Activated CD8-positive, alpha-beta memory T cell treated with anti-CD3 and anti-CD28 coated beads, Interleukin-2, amount 50 U/mL, for 4 hours (primary cell): ENCODE measurements around the gene MC1R.
"Not testable (repeated sequence)": the region's sequence is repeated elsewhere in the genome, so short reads cannot be mapped to it uniquely, and the experiment has no call there.

Experiments
- DNase-seq: peaks from one replicate; pipeline ENCODE4 v3.0.0-alpha.2; 2020

The MC1R gene

DNA sequence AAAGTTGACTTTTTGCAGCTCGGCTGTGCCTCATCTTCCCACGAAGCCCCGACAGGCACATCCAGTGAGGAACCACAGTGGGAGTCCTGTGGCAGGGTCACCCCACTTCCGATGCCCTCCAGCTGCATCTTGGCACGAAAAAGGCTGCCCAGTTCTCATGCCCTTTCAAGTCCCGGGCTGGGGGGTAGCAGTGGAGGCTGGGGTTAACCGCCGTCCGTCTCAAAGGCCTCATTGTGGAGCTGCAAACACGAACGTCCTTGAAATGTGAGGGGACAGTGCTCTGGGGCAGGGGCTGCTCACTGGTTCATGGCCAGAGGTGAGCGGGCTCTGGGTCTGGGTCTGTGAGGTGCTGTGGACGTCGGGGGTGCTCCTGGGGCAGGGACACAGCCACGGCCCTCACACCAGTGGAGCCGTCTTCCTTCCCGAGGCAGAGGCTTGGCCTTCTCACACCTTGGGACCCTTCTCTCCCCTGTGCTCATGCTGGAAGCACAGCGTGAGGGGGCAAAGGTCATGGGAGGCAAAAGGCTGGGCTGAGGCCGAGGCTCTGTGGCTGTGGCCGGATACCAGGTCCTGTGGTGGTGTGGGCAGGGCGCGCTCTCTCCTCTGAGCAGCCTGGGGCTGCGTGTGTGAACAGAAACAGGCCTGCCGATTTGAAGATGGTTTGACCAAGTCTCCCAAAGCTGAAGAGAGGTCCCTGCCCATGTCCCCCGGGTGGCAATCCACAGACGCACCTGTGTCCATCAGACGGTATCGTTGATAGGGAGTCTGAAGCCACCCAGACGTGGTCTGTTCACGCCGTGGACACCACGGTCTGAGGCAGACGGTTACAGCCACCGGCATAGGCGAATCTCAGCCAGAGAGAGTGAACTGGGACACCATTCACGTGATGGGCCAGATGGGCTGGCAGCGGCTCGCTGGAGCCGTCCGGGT, 3.1 kb upstream of the MC1R start:
- DNase-seq = no peak

DNA sequence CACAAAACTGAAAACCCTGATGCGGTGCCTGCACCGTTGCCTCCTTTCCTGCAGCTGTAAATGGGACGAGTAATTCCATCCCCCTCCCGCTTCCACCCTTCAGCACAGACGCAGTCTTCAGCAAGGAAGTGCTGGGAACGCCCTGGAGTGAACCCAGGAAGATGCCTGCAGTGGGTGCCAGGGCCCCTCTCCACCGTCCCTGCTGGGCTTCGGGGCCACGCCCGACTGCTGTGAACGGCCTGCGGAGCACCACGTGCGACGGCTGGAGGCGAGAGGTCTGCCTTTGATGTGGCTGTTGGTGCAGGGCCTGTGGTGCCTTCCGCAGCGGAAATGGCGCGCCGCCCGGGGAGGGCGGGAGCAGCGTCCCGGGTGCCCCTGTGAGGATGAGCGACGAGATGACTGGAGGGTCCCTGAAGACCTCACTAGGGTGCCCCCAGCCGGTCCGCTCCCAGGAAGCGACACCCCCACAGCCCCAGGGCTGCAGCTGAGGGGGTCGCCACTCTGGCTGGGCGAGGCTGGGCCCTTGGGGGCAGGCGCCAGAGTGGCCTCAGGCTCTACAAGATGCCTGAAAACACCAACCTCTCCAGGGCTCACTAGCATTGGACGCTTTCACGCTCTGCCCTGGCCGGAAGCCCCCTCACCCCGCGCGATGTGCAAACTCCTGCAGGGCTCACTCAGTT, 749 bp upstream of the MC1R start:
- DNase-seq = peak; percentile 62

DNA sequence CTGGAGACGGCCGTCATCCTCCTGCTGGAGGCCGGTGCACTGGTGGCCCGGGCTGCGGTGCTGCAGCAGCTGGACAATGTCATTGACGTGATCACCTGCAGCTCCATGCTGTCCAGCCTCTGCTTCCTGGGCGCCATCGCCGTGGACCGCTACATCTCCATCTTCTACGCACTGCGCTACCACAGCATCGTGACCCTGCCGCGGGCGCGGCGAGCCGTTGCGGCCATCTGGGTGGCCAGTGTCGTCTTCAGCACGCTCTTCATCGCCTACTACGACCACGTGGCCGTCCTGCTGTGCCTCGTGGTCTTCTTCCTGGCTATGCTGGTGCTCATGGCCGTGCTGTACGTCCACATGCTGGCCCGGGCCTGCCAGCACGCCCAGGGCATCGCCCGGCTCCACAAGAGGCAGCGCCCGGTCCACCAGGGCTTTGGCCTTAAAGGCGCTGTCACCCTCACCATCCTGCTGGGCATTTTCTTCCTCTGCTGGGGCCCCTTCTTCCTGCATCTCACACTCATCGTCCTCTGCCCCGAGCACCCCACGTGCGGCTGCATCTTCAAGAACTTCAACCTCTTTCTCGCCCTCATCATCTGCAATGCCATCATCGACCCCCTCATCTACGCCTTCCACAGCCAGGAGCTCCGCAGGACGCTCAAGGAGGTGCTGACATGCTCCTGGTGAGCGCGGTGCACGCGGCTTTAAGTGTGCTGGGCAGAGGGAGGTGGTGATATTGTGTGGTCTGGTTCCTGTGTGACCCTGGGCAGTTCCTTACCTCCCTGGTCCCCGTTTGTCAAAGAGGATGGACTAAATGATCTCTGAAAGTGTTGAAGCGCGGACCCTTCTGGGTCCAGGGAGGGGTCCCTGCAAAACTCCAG, 1.1 kb downstream of the MC1R start:
- no peak for DNase-seq

DNA sequence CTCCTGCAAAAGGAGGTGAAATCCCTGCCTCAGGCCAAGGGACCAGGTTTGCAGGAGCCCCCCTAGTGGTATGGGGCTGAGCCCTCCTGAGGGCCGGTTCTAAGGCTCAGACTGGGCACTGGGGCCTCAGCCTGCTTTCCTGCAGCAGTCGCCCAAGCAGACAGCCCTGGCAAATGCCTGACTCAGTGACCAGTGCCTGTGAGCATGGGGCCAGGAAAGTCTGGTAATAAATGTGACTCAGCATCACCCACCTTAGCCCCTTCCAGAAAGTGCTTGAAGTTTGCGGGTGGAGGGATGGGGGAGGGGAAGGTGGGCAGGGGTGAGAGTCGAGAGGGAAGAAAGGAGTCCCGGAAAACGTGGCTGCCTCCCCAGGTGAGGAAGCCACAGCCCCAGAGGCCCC, 2.1 kb downstream of the MC1R start:
- DNase-seq = no peak

DNA sequence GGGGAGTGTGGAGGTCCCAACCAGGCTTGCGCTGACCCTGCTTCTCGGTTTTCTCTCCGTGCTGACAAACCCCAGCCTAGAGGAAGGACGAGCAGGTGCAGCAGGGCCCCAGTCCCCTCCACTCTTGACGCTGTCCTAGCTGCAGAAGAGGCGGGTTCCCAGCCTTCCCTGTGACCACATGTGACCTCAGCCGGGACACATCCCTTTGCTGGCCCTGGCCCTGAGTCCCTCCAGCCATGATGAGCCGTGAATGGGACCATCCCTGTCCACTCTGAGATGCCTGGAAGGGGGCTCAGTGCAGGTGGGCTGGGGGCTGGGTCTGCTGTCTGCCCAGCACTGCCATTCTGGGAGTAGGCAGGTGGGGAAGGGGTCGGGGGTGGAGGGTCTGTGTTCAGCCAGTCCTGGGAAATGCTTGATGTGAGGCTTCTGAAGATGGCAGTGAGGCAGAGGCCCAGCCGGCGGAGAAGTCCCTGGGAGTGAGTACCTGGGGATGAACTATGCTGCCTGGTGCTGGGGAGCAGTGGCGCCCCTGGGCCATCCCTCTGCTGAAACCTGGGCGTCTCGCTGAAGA, 2.6 kb downstream of the MC1R start:
- DNase-seq = no peak

DNA sequence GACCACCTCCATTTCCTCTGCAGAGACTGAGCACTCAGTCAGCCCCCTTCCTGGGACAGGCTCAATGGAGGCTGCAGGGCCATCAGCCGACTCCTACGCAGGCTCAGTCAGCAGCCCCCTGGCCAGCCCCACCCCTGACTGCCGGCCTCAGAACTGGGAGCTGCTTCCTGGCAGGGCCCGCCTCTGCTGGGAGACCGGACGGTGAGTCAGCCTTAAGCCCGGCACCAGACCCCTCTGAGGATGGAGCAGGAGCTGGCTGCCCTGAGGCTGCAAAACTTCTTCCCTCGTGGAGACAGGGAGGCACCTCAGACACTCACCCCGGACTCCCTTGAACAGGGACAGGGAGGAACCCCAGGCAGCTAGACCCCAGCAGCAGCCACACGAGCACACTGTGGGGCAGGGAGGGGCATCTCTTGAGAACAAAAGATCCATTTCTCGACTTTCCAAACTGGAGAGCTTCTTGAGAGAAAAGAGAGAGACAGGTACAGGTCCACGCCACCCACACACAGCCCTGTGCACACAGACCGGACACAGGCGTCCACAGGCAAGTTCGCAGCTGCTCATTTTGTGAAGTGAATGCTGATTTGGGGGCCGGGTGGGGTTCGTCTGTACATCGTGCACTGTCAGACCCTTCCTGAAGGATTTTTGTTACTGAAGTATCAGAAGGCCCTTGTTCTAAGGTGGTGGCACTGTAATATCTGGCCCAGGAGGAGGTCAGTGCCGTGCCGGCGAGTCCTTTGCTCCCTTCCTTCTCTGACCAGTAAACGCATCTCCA, 3.2 kb downstream of the MC1R start:
- no peak for DNase-seq

DNA sequence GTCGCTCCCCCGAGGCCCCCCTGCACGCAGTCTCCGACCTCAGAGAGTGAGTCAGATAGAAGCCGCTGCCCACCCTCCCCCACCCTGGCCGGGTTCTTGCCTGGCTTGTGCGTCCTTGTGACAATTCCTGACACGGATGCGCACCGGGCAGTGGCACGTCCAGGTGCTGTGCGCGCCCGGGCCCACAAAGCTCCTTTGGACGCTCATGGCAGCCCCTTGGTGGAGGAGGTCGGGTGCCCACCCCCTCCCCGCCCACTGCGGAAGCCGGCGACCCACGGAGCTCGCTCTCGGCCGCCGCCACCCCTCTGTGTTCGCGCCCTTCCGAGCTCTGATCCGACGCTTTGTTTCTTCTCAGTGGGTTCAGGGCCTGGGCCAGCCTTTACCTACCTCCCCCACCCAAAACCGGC, 3.8 kb downstream of the MC1R start:
- DNase-seq = peak; percentile 44

DNA sequence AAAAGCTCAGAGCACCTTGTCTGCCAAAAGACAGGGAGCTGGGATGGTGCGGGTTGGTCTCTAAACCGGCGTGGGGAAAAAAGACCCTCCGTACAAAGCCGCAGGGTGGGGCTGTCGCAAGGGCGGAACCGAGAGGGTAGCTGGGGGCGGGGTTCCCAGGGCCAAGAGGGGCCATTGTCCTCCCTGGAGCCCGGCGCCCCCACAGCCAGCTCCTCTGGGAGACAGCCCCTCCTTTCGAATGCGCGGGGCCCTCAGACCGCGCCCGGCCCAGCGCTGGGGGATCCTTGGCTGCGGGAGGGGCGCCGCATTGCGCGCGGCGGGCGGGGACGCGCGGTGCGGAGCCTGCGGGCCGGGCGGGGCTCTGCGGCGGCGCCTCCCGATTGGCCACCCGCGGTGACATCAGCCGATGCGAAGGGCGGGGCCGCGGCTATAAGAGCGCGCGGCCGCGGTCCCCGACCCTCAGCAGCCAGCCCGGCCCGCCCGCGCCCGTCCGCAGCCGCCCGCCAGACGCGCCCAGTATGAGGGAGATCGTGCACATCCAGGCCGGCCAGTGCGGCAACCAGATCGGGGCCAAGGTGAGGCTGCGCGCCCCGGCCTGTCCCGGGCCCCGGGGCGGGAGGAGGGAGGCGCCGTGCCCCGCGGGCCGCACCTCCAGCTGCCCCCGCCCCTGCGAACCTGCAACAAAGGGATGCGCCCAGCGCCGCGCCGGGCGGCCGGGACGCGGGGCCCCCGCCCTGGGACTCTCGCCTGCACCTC, 4.4 kb downstream of the MC1R start, which contains the start of gene TUBB3:
Gene TUBB3, plus strand, starts transcription at position 459 of the 756 bp plus-strand sequence. Its CDS starts 60 bp downstream, at position 519.
- DNase-seq = no peak

DNA sequence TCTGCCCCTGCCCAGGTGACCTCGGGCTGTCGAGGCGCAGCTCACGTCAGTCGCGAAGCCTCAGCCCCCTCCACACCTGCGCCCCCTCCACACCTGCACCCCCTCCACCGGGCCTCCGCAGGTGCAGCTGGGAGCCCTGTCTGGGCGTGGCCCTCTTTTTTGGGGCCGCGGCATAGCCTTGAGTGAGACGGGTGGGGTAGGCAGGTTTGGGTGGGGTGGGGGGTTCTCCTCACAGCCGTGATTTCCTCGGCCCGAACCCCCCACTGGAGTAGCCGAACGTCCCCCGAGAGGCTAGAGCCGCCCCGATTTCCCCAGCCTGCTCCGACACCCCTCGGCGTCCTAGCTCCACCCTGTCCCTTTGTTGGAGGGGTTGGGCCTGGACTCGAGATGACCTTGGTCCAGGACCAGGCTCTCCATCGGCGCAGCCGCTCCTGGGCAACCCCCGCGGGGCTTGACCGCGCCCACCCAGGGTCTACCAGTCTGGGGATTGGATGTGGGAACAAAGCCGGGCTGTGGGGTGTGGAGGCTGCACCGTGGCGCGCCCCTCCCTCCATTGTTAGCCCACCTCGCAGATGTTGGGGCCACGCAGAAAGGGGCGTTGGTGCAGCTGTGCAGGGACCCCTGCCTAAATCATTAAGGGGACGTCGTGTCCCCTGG, 5.1 kb downstream of the MC1R start:
- DNase-seq = no peak

DNA sequence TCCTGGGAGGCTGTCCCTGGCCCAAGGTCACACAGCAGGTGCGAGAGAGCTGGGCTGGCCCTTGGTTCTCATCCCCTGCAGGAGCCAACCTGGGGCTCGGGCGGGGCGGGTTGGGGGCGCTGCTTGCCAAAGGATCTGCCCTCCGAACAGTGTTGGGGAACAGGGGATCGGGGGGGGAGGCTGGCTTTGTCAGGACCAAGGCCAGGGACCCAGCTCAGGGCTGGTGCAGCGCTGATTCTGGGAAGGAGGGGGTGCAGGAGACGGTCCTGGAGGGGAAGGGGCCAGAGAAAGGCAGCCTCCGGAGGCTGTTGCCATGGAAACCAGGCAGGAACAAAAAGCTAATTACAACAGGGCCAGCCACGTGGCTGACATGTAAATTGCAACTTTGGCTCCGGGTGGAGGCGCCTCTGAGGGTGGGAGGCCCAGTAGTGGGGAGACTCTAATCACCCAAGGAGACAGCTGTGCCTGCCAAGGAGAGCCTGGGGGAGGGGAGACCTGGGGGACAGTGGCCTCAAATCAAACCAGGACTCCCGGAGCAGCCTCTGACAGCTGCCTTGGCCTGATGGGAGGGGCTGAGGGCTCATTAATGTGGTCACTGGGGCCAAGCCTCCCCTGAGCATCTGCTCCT, 5.7 kb downstream of the MC1R start:
- DNase-seq = no peak

DNA sequence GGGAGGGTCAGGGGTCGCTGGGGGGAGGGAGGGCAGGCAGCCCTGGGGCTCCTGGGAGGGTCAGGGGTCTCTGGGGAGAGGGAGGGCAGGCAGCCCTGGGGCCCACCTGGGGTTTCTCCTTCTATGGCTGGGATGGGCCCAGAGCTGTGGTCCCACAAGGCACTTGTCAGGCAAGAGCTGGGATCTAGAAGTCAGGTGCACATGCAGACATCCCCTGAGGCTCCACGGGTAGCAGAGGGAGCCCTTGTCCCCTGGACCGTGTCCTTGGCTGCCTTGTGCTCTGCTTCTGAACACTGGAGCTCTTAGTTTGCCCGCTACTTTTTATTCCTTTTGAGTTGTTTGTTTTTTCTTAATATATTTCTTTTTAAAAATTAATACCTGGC, 6.3 kb downstream of the MC1R start:
- DNase-seq = no peak

DNA sequence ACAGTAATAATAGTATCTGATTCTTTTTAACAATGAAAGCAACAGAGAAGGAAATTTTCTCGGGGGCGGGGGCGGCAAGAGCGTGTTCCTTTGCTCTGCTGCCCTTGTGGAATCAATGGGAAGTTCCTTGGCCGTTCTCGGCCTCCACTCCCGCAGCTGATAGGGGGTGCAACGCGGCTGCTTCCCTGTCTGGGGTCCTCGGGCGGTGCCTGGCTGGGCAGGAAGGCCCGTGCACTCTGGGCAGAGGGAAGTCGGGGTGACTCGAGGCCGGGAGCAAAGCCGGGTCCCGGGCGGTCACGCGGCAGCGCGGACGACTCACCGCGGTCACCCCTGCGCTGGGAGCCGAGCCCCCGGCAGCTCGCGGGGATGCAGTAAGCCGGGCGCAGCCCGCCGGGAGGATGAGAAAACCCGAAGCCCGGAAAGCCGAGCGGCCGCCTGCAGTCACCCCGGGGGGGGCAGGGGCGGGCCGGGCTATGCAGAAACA, 7.0 kb downstream of the MC1R start:
- no peak for DNase-seq

DNA sequence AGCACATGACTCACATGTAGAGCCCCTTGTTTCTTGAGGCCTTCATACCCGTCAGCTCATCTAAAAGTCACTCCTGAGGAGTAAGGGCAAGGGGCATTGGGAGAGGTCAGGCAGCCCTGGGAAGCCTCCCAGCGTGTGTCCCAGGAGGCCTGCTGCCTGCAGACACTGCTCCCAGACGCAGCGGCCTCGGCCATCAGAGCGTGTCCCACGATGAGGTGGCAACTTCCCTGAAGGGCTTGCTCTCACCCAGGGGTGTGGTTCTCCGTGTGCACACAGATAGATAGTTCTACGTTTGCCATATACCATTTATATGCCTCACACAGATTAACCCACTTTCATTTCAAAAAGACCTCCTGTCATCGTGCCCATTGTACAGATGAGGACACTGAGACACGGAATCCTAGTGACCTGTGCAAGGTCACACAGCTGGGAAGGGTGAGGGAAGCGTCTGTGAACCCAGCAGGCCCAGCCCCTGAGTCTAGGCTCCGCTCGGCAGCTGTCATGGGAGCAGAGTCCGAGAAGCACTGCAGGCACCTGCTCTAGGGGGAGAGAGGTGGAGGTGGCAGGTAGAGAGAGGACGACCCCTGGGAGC, 12.7 kb downstream of the MC1R start:
- DNase-seq = no peak

DNA sequence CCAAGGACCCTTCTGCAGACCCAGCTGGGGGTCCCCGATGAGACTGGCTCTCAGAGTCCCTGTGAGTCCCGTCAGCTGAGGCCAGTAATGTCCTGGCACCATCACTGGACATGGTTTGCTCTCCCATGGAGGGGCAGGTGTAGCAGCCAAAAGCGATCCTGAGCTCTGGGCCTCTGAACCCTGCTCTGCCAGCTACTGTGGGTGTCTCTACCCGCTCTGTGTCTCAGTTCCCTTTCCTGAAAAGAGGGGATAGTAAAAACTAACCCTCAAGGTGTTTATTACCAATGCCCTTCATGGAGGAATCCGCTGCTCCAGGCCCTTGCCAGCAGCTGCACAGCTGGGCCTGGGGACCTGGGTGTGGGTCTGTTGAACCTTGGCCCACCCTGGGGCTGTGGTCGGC, 13.3 kb downstream of the MC1R start:
- no peak for DNase-seq

DNA sequence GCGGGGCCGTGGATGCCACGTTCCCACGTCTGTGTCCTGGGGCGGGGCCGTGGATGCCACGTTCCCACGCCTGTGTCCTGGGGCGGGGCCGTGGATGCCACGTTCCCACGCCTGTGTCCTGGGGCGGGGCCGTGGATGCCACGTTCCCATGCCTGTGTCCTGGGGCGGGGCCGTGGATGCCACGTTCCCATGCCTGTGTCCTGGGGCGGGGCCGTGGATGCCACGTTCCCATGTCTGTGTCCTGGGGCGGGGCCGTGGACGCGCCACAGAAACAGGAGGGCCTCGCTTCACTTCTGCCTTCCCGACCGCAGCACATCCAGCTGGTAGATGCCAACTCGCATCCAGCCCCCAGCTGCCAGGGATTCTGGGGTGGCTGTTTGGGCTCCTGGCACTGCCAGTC, 15.4 kb downstream of the MC1R start:
- not testable (repeated sequence) for DNase-seq

DNA sequence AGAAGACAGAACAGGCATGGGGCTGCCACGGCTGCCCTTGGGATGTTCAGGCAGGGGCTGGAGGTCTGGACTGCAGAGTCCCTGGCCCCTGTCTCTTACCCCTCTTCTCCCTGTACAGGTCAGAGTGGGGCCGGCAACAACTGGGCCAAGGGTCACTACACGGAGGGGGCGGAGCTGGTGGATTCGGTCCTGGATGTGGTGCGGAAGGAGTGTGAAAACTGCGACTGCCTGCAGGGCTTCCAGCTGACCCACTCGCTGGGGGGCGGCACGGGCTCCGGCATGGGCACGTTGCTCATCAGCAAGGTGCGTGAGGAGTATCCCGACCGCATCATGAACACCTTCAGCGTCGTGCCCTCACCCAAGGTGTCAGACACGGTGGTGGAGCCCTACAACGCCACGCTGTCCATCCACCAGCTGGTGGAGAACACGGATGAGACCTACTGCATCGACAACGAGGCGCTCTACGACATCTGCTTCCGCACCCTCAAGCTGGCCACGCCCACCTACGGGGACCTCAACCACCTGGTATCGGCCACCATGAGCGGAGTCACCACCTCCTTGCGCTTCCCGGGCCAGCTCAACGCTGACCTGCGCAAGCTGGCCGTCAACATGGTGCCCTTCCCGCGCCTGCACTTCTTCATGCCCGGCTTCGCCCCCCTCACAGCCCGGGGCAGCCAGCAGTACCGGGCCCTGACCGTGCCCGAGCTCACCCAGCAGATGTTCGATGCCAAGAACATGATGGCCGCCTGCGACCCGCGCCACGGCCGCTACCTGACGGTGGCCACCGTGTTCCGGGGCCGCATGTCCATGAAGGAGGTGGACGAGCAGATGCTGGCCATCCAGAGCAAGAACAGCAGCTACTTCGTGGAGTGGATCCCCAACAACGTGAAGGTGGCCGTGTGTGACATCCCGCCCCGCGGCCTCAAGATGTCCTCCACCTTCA, 16.2 kb downstream of the MC1R start:
- DNase-seq = no peak

DNA sequence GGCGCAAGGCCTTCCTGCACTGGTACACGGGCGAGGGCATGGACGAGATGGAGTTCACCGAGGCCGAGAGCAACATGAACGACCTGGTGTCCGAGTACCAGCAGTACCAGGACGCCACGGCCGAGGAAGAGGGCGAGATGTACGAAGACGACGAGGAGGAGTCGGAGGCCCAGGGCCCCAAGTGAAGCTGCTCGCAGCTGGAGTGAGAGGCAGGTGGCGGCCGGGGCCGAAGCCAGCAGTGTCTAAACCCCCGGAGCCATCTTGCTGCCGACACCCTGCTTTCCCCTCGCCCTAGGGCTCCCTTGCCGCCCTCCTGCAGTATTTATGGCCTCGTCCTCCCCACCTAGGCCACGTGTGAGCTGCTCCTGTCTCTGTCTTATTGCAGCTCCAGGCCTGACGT, 17.0 kb downstream of the MC1R start:
- DNase-seq = not testable (repeated sequence)

DNA sequence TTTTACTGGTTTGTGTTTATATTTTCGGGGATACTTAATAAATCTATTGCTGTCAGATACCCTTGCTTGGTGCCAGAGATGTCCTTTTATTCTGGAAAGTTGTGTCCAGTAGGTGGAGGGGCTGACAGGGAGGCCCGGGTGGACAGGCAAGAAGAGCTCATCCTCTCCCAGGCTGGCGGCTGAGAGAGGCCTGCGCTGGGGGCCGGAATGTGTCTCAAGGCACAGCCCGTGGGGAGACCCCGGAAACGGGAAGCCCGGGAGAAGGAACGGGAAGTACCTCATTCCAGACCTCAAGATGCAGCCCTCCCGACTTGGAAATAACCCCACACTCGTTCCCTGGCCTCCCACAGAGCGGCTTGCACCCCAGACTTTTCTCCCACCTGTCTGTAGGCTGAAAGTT, 17.4 kb downstream of the MC1R start:
- DNase-seq = no peak
